Neutrophil (primary cell): ENCODE measurements around the gene ZNF451.

ENCODE experiments used
- H3K27ac ChIP-seq: fragments of 200-600 bp; sonication (generic); 2 replicates; pipeline ENCODE4 v1.5.1; 2016; ENCODE audit warnings: mild to moderate bottlenecking, moderate library complexity
- H3K27me3 ChIP-seq: fragments of 200-600 bp; sonication (generic); 2 replicates; pipeline ENCODE4 v1.6.0; 2016; ENCODE audit warnings: mild to moderate bottlenecking
- H3K36me3 ChIP-seq: fragments of 200-600 bp; sonication (generic); 2 replicates; pipeline ENCODE4 v1.5.1; 2017
- H3K4me1 ChIP-seq, 2 experiments: fragments of 200-600 bp in 1 of 2; sonication (generic) in 1 of 2; 1 replicate in 1 of 2; 2 replicates in 1 of 2; pipeline versions ENCODE4 v1.5.1 to v1.6.1; 2013 to 2016; ENCODE audit warnings: low read depth in 1 of 2, low read length in 1 of 2, mild to moderate bottlenecking in 1 of 2, moderate library complexity in 1 of 2; ENCODE audit not compliant: control insufficient read depth in 1 of 2, insufficient read depth in 1 of 2
- H3K4me3 ChIP-seq, 2 experiments: fragments of 200-600 bp in 1 of 2; sonication (generic) in 1 of 2; 1 replicate in 1 of 2; 2 replicates in 1 of 2; pipeline ENCODE4 v1.5.1; 2013 to 2016; ENCODE audit warnings: low read depth in 1 of 2, low read length in 1 of 2, mild to moderate bottlenecking in 1 of 2, moderate library complexity in 1 of 2
- H3K9me3 ChIP-seq: fragments of 200-600 bp; sonication (generic); 2 replicates; pipeline ENCODE4 v1.5.1; 2016
- CTCF ChIP-seq: fragments of 200-600 bp; sonication (generic); IDR thresholded peaks from 2 replicates; pipeline ENCODE4 v1.5.1; 2016; ENCODE audit warnings: antibody characterized with exemption

The ZNF451 gene

GRCh38 chr6:57135885-57136284, 45.9 kb downstream of the ZNF451 start:
- no peaks in the 10 kb centered on the region for H3K9me3 ChIP-seq
- no peaks in the 10 kb centered on the region for H3K4me1 ChIP-seq
- peaks cover 29% of the 10 kb centered on the region for H3K36me3 ChIP-seq
- no peak overlapping the region for H3K4me3 ChIP-seq
- TF ChIP-seq CTCF: no peak
- no peak overlapping the region for H3K27ac ChIP-seq
- H3K27me3 ChIP-seq: no peaks in the 10 kb centered on the region

GRCh38 chr6:57137350-57137749, 47.4 kb downstream of the ZNF451 start:
- Histone ChIP-seq H3K4me3 (no peak overlapping the region), H3K4me1 (no peaks in the 10 kb centered on the region), H3K27ac (no peak overlapping the region), H3K27me3 (no peaks in the 10 kb centered on the region), H3K36me3 (peaks cover 36% of the 10 kb centered on the region), H3K9me3 (no peaks in the 10 kb centered on the region)
- no peak for TF ChIP-seq CTCF

- no peaks in the 10 kb centered on the region for H3K9me3 ChIP-seq
- H3K27ac ChIP-seq: no peak overlapping the region
- H3K27me3 ChIP-seq: no peaks in the 10 kb centered on the region
- H3K4me3 ChIP-seq: no peak overlapping the region
- no peak for TF ChIP-seq CTCF
- peaks cover 41% of the 10 kb centered on the region for H3K36me3 ChIP-seq
- H3K4me1 ChIP-seq: no peaks in the 10 kb centered on the region
These were observed 48.0 kb downstream of the ZNF451 start for GRCh38 chr6:57138026-57138425.

- peaks cover 20% of the 10 kb centered on the region for H3K36me3 ChIP-seq
- H3K4me3 ChIP-seq: no peak overlapping the region
- no peak overlapping the region for H3K27ac ChIP-seq
- TF ChIP-seq CTCF: no peak
- no peaks in the 10 kb centered on the region for H3K4me1 ChIP-seq
- H3K9me3 ChIP-seq: no peaks in the 10 kb centered on the region
- H3K27me3 ChIP-seq: no peaks in the 10 kb centered on the region
These were observed 51.6 kb downstream of the ZNF451 start for GRCh38 chr6:57141451-57142177.

DNA sequence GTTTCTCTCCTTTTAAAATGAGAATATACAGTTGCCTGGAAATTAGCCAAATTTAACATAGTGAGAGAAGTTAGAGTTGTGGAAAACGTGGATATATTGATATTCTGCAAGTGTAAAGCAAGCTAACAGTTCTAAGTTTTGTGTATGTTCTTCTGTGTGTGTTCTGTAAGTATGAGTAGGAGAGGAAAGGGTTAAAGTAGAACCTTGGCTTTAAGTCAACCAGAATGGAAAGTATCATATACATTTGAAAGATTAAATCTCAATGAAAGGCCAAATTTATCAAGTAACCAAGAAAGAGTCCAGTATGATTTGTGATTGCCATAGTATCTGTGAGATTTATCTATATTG, 52.2 kb downstream of the ZNF451 start:
- Histone ChIP-seq H3K27ac (no peak overlapping the region), H3K4me3 (no peak overlapping the region), H3K9me3 (no peaks in the 10 kb centered on the region), H3K36me3 (peaks cover 25% of the 10 kb centered on the region), H3K27me3 (no peaks in the 10 kb centered on the region), H3K4me1 (no peaks in the 10 kb centered on the region)
- no peak for TF ChIP-seq CTCF

GRCh38 chr6:57143690-57144089, 53.7 kb downstream of the ZNF451 start:
- Histone ChIP-seq H3K9me3 (no peaks in the 10 kb centered on the region), H3K36me3 (peaks cover 39% of the 10 kb centered on the region), H3K27ac (no peak overlapping the region), H3K4me1 (no peaks in the 10 kb centered on the region), H3K4me3 (no peak overlapping the region), H3K27me3 (no peaks in the 10 kb centered on the region)
- TF ChIP-seq CTCF: no peak
